KBM-7 (cell line): ENCODE data around the gene FBXO44.
"Not testable (repeated sequence)": the region's sequence is repeated elsewhere in the genome, so short reads cannot be mapped to it uniquely, and the experiment has no call there.

Experiments used
- DNase-seq: peaks from one replicate; pipeline ENCODE4 v3.0.0-alpha.2; 2015
- in situ Hi-C: fragments of 300-500 bp; cut with MboI; formaldehyde crosslinking; loops from 2 replicates; pipeline ENCODE4 v1.14.3; 2020; ENCODE audit warnings: low sequenced_read_pairs, low pct_unique_long_range_greater_than_20kb, mixed read lengths

Gene FBXO44, protein sequence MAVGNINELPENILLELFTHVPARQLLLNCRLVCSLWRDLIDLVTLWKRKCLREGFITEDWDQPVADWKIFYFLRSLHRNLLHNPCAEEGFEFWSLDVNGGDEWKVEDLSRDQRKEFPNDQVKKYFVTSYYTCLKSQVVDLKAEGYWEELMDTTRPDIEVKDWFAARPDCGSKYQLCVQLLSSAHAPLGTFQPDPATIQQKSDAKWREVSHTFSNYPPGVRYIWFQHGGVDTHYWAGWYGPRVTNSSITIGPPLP

DNA sequence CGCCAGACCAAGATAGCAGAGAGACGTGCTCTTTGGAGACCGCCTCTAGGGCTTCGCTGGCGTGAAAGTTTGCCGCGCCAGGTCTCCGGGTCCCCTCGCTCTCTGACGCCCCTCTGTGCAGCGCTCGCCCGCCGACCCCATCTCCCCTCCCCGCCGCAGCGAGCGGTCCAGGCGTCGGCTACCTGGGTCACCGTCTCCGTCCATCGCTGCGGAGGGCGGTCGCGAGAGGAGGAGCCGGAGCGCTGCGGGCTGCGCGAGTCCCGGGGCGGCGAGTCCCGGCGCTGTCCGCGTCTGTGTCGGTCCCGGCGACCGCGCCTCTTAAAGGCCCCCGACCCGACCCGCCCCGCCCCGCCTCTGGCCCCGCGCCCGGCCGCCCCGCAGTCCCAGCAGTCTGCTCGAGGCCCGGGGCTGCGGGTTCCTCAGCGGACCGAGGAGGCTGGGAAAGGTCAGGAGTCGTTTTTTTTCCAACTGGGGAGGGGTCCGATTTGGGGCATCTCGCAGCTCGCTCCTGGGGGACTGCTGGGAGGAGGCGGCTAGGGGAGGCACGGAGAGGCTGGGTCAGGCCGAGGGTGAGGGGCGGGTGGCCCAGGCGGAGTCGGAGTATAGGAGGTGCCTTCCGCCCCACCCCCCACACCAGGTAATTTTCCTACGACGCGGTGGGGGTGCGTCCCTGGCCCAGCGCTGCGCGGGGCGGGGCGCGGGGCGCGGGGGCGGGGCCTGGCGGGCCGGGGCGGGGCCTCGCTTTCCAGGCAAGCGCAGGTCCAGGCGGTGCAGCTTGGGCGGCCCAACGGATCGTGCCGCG, at the start of gene FBXO44, which contains the start of gene FBXO2:
FBXO44 (plus strand) TSS at position 741 of the 802 bp plus-strand sequence. CDS start 959 bp downstream, outside the sequence.
FBXO2 (minus strand) TSS at position 293 of the 802 bp plus-strand sequence; CDS start at position 204, 89 bp downstream.
- in situ Hi-C loops, result no loop called here
- no peak for DNase-seq

DNA sequence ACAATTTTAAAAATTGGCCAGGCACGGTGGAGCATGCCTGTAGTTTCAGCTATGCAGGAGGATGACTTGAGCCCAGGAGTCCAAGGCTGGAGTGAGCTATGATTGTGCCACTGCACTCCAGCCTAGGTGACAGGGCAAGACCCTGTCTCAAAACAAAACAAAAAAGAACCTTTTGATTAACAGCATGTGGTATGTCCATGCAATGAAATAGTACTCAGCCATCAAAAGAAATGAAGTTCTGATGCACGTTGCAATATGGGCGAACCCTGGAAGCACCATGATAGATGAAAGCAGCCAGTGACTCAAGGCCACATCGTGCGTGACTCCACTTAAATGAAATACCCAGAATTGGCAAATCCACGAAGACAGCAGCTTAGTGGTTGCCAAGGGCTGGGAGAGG, 47.9 kb upstream of the FBXO44 start:
- no peak for DNase-seq
- in situ Hi-C loops, result no loop called here

DNA sequence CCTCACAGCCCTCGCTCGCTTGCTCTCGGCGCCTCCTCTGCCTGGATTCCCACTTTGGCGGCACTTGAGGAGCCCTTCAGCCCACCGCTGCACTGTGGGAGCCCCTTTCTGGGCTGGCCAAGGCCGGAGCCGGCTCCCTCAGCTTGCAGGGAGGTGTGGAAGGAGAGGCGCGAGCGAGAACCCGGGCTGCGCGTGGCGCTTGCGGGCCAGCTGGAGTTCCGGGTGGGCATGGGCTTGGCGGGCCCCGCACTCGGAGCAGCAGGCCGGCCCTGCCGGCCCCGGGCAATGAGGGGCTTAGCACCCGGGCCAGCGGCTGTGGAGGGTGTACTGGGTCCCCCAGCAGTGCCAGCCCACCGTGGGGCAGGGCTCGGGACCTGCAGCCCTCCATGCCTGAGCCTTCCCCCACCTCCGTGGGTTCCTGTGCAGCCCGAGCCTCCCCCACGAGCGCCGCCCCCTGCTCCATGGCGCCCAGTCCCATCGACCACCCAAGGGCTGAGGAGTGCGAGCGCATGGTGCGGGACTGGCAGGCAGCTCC, 46.0 kb upstream of the FBXO44 start:
- DNase-seq, in situ Hi-C loops: not testable (repeated sequence)

DNA sequence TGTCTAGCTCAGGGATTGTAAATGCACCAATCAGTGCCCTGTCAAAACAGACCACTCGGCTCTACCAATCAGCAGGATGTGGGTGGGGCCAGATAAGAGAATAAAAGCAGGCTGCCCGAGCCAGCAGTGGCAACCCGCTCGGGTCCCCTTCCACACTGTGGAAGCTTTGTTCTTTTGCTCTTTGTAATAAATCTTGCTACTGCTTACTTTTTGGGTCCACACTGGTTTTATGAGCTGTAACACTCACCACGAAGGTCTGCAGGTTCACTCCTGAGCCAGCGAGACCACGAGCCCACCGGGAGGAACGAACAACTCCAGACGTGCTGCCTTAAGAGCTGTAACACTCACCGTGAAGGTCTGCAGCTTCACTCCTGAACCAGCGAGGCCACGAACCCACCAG, 45.3 kb upstream of the FBXO44 start:
- in situ Hi-C loops, DNase-seq: not testable (repeated sequence)

GRCh38 chr1:11610629-11611180, 44.0 kb upstream of the FBXO44 start:
- in situ Hi-C loops, result no loop called here
- DNase-seq, result no peak

DNA sequence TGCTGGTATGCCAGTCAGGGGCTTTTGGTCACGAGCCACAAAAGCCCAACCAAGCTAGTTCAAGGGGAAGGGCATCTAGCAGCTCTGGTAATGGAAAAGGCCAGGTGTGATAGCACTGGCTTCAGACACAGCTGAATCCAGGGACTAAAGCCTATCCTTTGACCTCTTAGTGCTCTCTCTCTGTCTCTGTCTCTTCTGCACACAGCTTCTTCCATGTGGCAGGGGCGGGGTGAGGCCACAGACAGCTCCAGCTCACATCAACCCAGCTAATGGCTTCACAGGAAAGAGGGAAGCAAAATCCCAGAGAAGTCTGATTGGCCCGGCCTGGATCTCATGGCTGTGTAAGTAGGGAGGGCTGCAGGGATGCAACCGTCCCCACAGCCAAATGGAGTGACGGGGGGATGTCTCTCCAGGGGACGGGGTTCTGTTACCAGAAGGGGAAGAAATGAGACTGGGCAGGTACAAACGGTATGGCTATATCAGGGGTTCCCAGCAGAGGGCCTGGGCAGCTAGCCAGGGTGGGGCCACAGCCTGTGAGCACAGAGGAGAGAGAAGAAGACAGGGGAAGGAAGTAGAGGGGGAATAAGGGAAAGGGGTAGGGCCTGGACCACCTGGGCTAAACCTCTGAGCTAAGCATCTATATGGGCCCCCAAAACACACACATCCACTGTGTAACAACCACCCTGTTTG, 42.9 kb upstream of the FBXO44 start:
- DNase-seq, result no peak
- in situ Hi-C loops, result no loop called here

GRCh38 chr1:11613347-11613746, 41.3 kb upstream of the FBXO44 start:
- no peak for DNase-seq
- in situ Hi-C loops, result no loop called here

- no peak for DNase-seq
- in situ Hi-C loops, result no loop called here
Measured at GRCh38 chr1:11615090-11615489, 39.6 kb upstream of the FBXO44 start.

GRCh38 chr1:11616766-11617165, 37.9 kb upstream of the FBXO44 start:
- no peak for DNase-seq
- in situ Hi-C loops, result no loop called here

- no peak for DNase-seq
- in situ Hi-C loops, result no loop called here
Measured at GRCh38 chr1:11617314-11617713, 37.4 kb upstream of the FBXO44 start.

DNA sequence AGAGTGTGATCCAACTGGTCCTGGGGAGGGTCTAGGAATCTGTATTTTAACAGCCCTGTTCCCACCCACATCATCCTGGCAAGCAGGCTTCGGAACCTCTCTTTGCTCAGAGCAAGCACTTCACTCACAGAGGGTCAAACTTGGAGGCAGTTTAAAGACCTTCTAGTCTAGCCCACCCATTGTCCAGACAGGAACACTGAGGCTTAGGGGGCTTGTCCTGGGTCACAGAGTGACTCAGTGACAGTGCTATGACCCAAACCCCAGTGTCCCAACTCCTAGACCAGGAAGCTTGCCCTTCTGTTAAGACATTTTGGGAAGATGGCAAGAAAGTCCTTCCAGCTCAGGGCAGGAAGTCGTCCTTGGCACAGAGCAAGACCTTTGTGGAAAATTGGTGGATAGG, 36.9 kb upstream of the FBXO44 start:
- no peak for DNase-seq
- in situ Hi-C loops, result no loop called here

GRCh38 chr1:11620405-11620804, 34.3 kb upstream of the FBXO44 start:
- in situ Hi-C loops, result no loop called here
- no peak for DNase-seq

DNA sequence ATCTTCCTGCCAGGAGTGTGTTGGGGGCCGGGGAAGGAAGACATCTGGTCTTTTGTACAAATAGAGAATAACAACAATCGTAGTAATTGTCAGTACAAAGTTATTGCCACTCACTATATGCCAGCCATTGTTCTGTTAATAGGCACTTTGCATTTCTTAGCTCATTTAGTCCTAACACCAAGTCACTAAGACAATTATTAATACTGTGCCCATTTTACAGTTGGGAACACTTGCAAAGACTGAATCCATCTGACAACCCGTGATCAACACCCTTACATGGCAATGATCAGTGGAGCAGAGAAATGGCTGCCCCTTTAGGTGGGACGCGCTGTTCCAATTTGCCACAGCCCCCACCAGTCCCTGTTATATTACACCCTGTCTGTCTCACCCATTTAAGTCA, 33.8 kb upstream of the FBXO44 start:
- no peak for DNase-seq
- in situ Hi-C loops, result no loop called here

DNA sequence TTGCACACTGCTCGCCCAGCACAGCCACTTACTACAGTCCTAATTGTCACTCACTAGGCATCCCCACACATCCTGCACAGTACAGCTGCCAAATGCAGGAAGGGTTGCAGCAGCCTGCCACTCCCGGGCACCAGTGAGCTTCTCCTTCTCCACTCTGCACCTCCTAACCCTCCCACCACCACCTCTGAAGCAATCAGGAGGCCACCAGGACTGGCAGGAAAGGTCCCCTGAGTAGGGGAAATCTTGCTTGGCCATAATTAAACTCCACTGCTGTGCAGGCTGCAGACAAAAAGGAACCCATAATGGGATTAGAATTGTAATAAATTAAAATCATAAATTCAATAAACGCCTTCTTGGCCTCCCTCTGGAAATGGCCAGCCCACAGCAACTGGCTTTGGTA, 32.3 kb upstream of the FBXO44 start:
- in situ Hi-C loops, result no loop called here
- DNase-seq, result no peak

DNA sequence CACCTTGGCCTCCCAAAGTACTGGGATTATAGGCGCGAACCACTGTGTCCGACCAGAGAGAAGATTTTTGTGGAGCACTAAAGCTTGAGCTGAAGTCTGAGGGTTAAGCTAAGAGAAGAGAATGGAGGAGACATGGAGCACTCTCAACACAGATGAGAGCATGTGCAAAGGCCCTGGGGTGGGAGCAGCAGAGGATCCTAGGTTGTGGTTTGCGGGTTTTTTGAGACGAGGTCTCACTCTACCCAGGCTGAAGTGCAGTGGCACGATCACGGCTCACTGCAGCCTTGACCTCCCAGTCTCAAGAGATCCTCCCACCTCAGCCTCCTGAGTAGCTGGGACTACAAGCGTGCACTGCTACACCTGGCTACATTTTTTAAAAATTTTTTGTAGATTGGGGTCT, 31.0 kb upstream of the FBXO44 start:
- in situ Hi-C loops, result no loop called here
- DNase-seq, result no peak

DNA sequence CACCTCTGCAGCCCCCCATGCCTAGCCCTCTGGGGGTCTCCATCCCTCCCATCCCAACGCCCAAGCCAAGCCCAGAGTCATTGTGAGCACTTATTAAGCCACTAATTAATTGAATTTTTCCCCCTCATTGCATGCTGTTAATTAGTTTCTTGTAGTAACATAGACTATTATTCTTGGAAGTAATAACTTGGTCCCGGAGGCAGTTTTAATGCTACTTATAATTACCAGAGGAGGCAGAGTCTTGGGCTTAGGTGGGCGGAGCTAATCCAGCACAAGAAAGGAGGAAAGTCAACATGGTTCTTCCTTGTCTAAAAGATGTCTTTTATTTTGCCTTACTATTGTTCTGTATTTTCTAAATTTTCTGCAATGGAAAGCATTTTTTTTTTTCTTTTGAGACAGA, 28.1 kb upstream of the FBXO44 start:
- in situ Hi-C loops, result loop anchor here (25.0 kb wide), 2 partner anchors 314 to 589 kb away; partner anchors contain the start of gene MASP2
- no peak for DNase-seq

DNA sequence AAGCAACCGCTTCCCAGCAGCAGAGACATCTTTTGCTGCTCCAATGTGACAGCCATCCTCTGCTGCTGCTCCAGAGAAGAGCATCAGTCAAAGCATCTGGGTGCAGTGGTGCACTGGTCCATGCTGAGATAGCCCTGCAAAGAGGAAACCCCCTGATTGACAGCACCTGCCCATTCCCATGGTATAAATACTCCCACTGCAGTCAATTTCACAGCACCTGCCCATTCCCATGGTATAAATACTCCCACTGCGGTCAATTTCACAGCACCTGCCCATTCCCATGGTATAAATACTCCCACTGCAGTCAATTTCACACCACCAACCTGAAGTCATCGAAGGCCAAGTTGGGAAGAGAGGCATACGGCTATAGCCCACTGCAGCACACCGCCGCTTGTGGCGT, 25.9 kb upstream of the FBXO44 start:
- DNase-seq, result no peak
- in situ Hi-C loops, result loop anchor here (25.0 kb wide), 2 partner anchors 316 to 591 kb away; partner anchors contain the start of gene MASP2

DNA sequence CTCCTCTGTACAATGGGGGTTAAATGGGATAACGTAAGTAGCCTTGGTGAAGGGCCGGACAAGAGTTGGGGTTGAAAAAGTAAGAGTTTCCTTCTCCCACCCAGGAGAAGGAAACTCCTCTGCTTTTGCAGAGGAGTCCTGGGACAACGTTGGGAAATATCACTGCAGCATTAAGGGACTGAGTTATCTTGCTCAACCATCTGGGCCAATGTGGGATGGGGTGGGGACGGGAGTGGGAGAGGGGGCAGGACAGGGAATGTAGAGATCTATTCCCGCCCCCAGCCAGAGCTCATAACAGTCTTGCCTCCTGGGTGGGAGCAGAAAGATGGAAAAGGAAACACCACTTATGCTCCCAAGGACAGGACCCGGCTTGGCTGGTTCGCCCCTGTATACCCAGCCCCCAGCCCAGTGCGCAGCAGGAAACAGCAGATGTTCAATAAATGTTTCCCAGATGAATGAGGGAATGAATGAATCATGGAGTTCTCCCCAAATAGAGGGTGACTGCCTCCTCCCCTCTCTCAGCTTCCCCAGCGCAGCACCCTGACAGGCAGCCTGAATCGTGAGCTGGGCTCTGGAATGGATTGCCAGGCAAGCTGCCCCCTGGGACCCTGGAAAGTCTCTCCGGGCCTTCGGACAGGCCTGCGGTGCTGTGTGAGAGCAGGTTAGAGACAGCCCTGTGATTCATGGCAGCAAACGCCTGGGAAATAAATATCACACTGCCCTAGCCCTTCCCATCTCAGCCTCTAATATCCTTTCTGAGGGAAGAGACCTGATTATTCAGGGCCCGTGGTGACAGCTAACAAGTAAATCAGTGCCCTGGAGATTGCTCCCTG, 25.3 kb upstream of the FBXO44 start:
- in situ Hi-C loops, result loop anchor here (25.0 kb wide), 2 partner anchors 317 to 592 kb away; partner anchors contain the start of gene MASP2
- DNase-seq, result no peak
